Measurements from ENCODE around the gene ACBD6. TPM values are rescaled to one million over a fixed set of nuclear protein-coding genes. Genes with fewer than 3 reads are reported as not detected.

ACBD6 gene
- total and polyA plus RNA-seq, 7 donors: 12.6 to 20.4 (median 17.3) TPM

GRCh38 chr1:180267761-180268555, 234.4 kb downstream of the ACBD6 start:
- DNase-seq: no peak
- no peak for ATAC-seq
- no peak for TF ChIP-seq CTCF (IDR thresholded peaks at IDR 0.05)
- 54 to 64% (median 60%) methylated on average over 5 of the region's 5 CpGs for WGBS, 3 donors
- Histone ChIP-seq H3K4me1 (no peaks in the 10 kb centered on the region), H3K27me3 (ENCODE audit: insufficient read depth in 3 of 3, low read length in 2 of 3) (peaks cover 0 to 2% (median 0%) of the 10 kb centered on the region in 3 donors), H3K36me3 (ENCODE audit: insufficient read depth in 1 of 2, low read depth in 1 of 2) (no peaks in the 10 kb centered on the region), H3K9me3 (no peaks in the 10 kb centered on the region), H3K27ac (no peak overlapping the region), H3K4me3 (no peak overlapping the region)
- intact Hi-C loops (cut with DNase I): no loop called here

- H3K36me3 ChIP-seq (ENCODE audit: insufficient read depth in 1 of 2, low read depth in 1 of 2): no peaks in the 10 kb centered on the region
These were observed 235.2 kb downstream of the ACBD6 start for GRCh38 chr1:180267211-180267561.

GRCh38 chr1:180266275-180267210, 235.8 kb downstream of the ACBD6 start:
- Histone ChIP-seq H3K27me3 (ENCODE audit: insufficient read depth in 3 of 3, low read length in 2 of 3) (peaks cover 0 to 5% (median 0%) of the 10 kb centered on the region in 3 donors), H3K9me3 (no peaks in the 10 kb centered on the region), H3K36me3 (ENCODE audit: insufficient read depth in 1 of 2, low read depth in 1 of 2) (no peaks in the 10 kb centered on the region), H3K27ac (no peak overlapping the region), H3K4me1 (no peaks in the 10 kb centered on the region), H3K4me3 (no peak overlapping the region)
- ATAC-seq (no peak), DNase-seq (no peak)
- no peak for TF ChIP-seq CTCF (IDR thresholded peaks at IDR 0.05)
- WGBS, 3 donors: 80 to 82% (median 81%) methylated on average over 28 of the region's 28 CpGs
- intact Hi-C loops (cut with DNase I): no loop called here

More at GRCh38 chr1:180267211-180267561, 235.2 kb downstream of the ACBD6 start:
- intact Hi-C loops (cut with DNase I): no loop called here
- H3K27ac ChIP-seq: no peak overlapping the region
- 90 to 92% (median 91%) methylated on average over 12 of the region's 12 CpGs for WGBS, 3 donors
- peaks cover 0 to 5% (median 0%) of the 10 kb centered on the region in 3 donors for H3K27me3 ChIP-seq (ENCODE audit: insufficient read depth in 3 of 3, low read length in 2 of 3)
- TF ChIP-seq CTCF (IDR thresholded peaks at IDR 0.05): no peak
- H3K4me1 ChIP-seq: no peaks in the 10 kb centered on the region
- no peaks in the 10 kb centered on the region for H3K9me3 ChIP-seq
- no peak overlapping the region for H3K4me3 ChIP-seq
- ATAC-seq (no peak), DNase-seq (no peak)

- intact Hi-C loops (cut with DNase I): no loop called here
- ATAC-seq: no peak
- 52 to 64% (median 64%) methylated on average over 4 of the region's 4 CpGs for WGBS, 3 donors
These were observed 236.5 kb downstream of the ACBD6 start for GRCh38 chr1:180265871-180266270.

More at GRCh38 chr1:180265871-180266270, 236.5 kb downstream of the ACBD6 start:
- Histone ChIP-seq H3K36me3 (ENCODE audit: insufficient read depth in 1 of 2, low read depth in 1 of 2) (no peaks in the 10 kb centered on the region), H3K4me3 (no peak overlapping the region), H3K27ac (no peak overlapping the region), H3K4me1 (no peaks in the 10 kb centered on the region), H3K27me3 (ENCODE audit: insufficient read depth in 3 of 3, low read length in 2 of 3) (peaks cover 0 to 5% (median 0%) of the 10 kb centered on the region in 3 donors), H3K9me3 (no peaks in the 10 kb centered on the region)
- no peak for DNase-seq
- no peak for TF ChIP-seq CTCF (IDR thresholded peaks at IDR 0.05)
